K562 (cell line): ENCODE measurements around the gene PTPRU. TPM values are rescaled to one million over a fixed set of nuclear protein-coding genes. Genes with fewer than 3 reads are reported as not detected.

Experiments used
- ATAC-seq: fragments of 200-7000 bp; cut with Tn5 transposase; 3 replicates; pipeline ENCODE4 v1.9.1; 2020; ENCODE audit warnings: moderate library complexity
- BruUV-seq: library from RNA; stranded (reverse); fragments of 400-500 nt; replicated peaks from 2 replicates; lab custom pipeline; 2021; lab: Mats Ljungman, UMichigan
- CTCF ChIA-PET: fragments of 300-600 bp; formaldehyde crosslinking; extraction: SDS; loops from one replicate; lab custom pipeline; 2021; ENCODE audit warnings: low intra/inter-chr PET ratio; lab: Yijun Ruan, JAX
- POLR2A ChIA-PET: fragments of 300-600, 350-650 bp; sonication (Branson Sonifier 250); formaldehyde crosslinking; extraction: SDS; loops from one replicate; lab custom pipeline; 2021; ENCODE audit warnings: antibody characterized with exemption, inconsistent platforms; lab: Yijun Ruan, JAX
- DNase-seq, 4 experiments: peaks; one replicate each; pipeline versions ENCODE4 v3.0.0 to v3.0.0-alpha.2; 2011 to 2018; ENCODE audit warnings: low spot score in 3 of 4, mixed read lengths in 3 of 4; ENCODE audit errors: extremely low read depth in 1 of 4
- FAIRE-seq: peaks from 2 replicates; lab custom pipeline; 2011; peaks lifted over from hg19 to GRCh38; lab: Jason Lieb, UNC
- H2AFZ ChIP-seq: 2 replicates; pipeline ENCODE4 v1.6.0; 2011; ENCODE audit warnings: low read depth, low read length, control low read depth, inconsistent platforms
- H3K27ac ChIP-seq: fragments of 200-600 bp; 3 replicates; pipeline ENCODE4 v1.8.0; 2011; ENCODE audit warnings: low read depth, mild to moderate bottlenecking, control low read depth, inconsistent platforms, low read length, moderate library complexity, mixed read lengths; ENCODE audit errors: extremely low read depth
- H3K27me3 ChIP-seq, 2 experiments: fragments of 300-600 bp in 1 of 2; 2 replicates in 1 of 2; 3 replicates in 1 of 2; pipeline versions ENCODE4 v1.6.0 to v1.8.0; 2011; ENCODE audit warnings: inconsistent platforms in 2 of 2, low read length in 2 of 2, mild to moderate bottlenecking in 1 of 2, mixed read lengths in 1 of 2, moderate library complexity in 1 of 2; ENCODE audit not compliant: control insufficient read depth in 2 of 2, insufficient read depth in 2 of 2
- H3K36me3 ChIP-seq: fragments of 300-600 bp; 3 replicates; pipeline ENCODE4 v1.8.0; 2011; ENCODE audit warnings: mild to moderate bottlenecking, low read length, inconsistent platforms; ENCODE audit not compliant: control insufficient read depth, insufficient read depth
- H3K4me1 ChIP-seq, 2 experiments: fragments of 200-600 bp in 1 of 2; replicated peaks in 1 of 2; 2 replicates in 1 of 2; 3 replicates in 1 of 2; pipeline versions ENCODE4 v1.5.1 to v1.8.0; 2011; ENCODE audit warnings: inconsistent platforms in 2 of 2, low read length in 2 of 2, mild to moderate bottlenecking in 1 of 2, mixed read lengths in 1 of 2, moderate library complexity in 1 of 2; ENCODE audit not compliant: control insufficient read depth in 2 of 2, insufficient read depth in 2 of 2
- H3K4me2 ChIP-seq: 2 replicates; pipeline ENCODE4 v1.6.1; 2011; ENCODE audit warnings: low read length, control low read depth, inconsistent platforms, mixed read lengths; ENCODE audit not compliant: insufficient read depth
- H3K4me3 ChIP-seq: fragments of 200-600 bp; sonication (generic), shearing (Covaris generic); 2 replicates; pipeline ENCODE4 v1.5.1; 2016; ENCODE audit warnings: control low read depth, inconsistent platforms
- H3K79me2 ChIP-seq: fragments of 200-600 bp; 3 replicates; pipeline ENCODE4 v1.8.0; 2011; ENCODE audit warnings: low read length, inconsistent platforms; ENCODE audit not compliant: control insufficient read depth, insufficient read depth
- H3K9ac ChIP-seq, 2 experiments: 2 replicates each; pipeline versions ENCODE4 v1.6.0 to v1.6.1; 2011; ENCODE audit warnings: low read depth in 2 of 2, low read length in 2 of 2, control low read depth in 1 of 2, inconsistent platforms in 1 of 2, mild to moderate bottlenecking in 1 of 2, mixed read lengths in 1 of 2; ENCODE audit not compliant: insufficient read depth in 1 of 2
- H3K9me1 ChIP-seq: one replicate; pipeline ENCODE4 v1.6.0; 2011; ENCODE audit warnings: inconsistent platforms, mild to moderate bottlenecking, low read length, moderate library complexity; ENCODE audit not compliant: control insufficient read depth, insufficient read depth
- H3K9me3 ChIP-seq: replicated peaks from 2 replicates; pipeline ENCODE4 v1.5.1; 2011; ENCODE audit warnings: low read depth, low read length, inconsistent platforms; ENCODE audit not compliant: control insufficient read depth, insufficient read depth
- H4K20me1 ChIP-seq: replicated peaks from 2 replicates; pipeline ENCODE4 v1.6.1; 2011; ENCODE audit warnings: low read length, inconsistent platforms, mixed read lengths; ENCODE audit not compliant: control insufficient read depth, insufficient read depth
- ARID1B ChIP-seq: fragments of 450-650 bp; IDR thresholded peaks from 2 replicates; pipeline ENCODE4 v1.6.1; 2016; ENCODE audit warnings: antibody characterized with exemption, mild to moderate bottlenecking, inconsistent platforms
- BRD9 ChIP-seq: fragments of 450-650 bp; IDR thresholded peaks from 2 replicates; pipeline ENCODE4 v1.6.1; 2018; ENCODE audit warnings: low read depth; ENCODE audit not compliant: partially characterized antibody
- BRF2 ChIP-seq: IDR thresholded peaks from 3 replicates; pipeline ENCODE4 v1.6.1; 2011; ENCODE audit warnings: borderline replicate concordance, mild to moderate bottlenecking; ENCODE audit not compliant: insufficient read length, insufficient read depth
- ETV1 ChIP-seq: fragments of 450-650 bp; conservative IDR thresholded peaks from 2 replicates; pipeline ENCODE4 v1.6.1; 2016; ENCODE audit warnings: missing genetic modification characterization, control low read depth, low read depth, missing compliant biosample characterization
- GABPB1 ChIP-seq: sonication (generic); formaldehyde crosslinking; IDR thresholded peaks from 2 replicates; pipeline ENCODE4 v1.8.0; 2022; ENCODE audit warnings: mild to moderate bottlenecking, missing genetic modification reagents
- HEY1 ChIP-seq: fragments of 250-450 bp; sonication (Bioruptor Pico); IDR thresholded peaks from 2 replicates; pipeline ENCODE4 v1.5.0; 2020; ENCODE audit warnings: mild to moderate bottlenecking, moderate library complexity, borderline replicate concordance
- IRF9 ChIP-seq: fragments of 450-650 bp; IDR thresholded peaks from 2 replicates; pipeline ENCODE4 v1.6.1; 2016; ENCODE audit warnings: missing biosample characterization, missing genetic modification characterization
- JUNB ChIP-seq: fragments of 450-650 bp; formaldehyde crosslinking; conservative IDR thresholded peaks from 2 replicates; pipeline ENCODE4 v1.4.0; 2020; ENCODE audit warnings: mild to moderate bottlenecking
- NCOA6 ChIP-seq: fragments of 450-650 bp; IDR thresholded peaks from 2 replicates; pipeline ENCODE4 v1.6.1; 2017; ENCODE audit warnings: mild to moderate bottlenecking
- SFPQ ChIP-seq: fragments of 200-400 bp; formaldehyde crosslinking; IDR thresholded peaks from 2 replicates; pipeline ENCODE4 v1.6.1; 2017; ENCODE audit warnings: mild to moderate bottlenecking, low read depth, low read length, moderate library complexity
- TAF7 ChIP-seq: fragments of 450-650 bp; IDR thresholded peaks from 2 replicates; pipeline ENCODE4 v1.6.1; 2016; ENCODE audit warnings: missing genetic modification characterization, missing compliant biosample characterization
- ZNF41 ChIP-seq: fragments of 250-450 bp; sonication (Bioruptor Pico); conservative IDR thresholded peaks from 2 replicates; pipeline ENCODE4 v1.4.0; 2020; ENCODE audit warnings: mild to moderate bottlenecking
- ZNF431 ChIP-seq: sonication (generic); formaldehyde crosslinking; IDR thresholded peaks from 2 replicates; pipeline ENCODE4 v1.8.0; 2022; ENCODE audit warnings: mild to moderate bottlenecking, missing genetic modification reagents
- ZNF717 ChIP-seq: fragments of 250-450 bp; sonication (Bioruptor Pico); IDR thresholded peaks from 2 replicates; pipeline ENCODE4 v1.5.0; 2021
- WGBS: fragments of 100-300 bp; shearing (Covaris generic); methylation state at CpG from one replicate; pipeline ENCODE4 v1.1.6; 2016; ENCODE audit warnings: low coverage, mixed read lengths; ENCODE audit not compliant: insufficient coverage; ENCODE audit errors: missing lambda C conversion rate; 5-methylcytosine and 5-hydroxymethylcytosine counted together
- in situ Hi-C: fragments of 300-500 bp; cut with MboI; formaldehyde crosslinking; loops from 4 replicates; pipeline ENCODE4 v1.15.0; 2018; ENCODE audit warnings: inconsistent platforms, mixed read lengths
- intact Hi-C: fragments of 100-400 bp; cut with micrococcal nuclease; formaldehyde crosslinking; loops from 2 replicates; pipeline ENCODE4 v1.14.2; 2022
- polyA plus RNA-seq, 8 experiments: library from polyadenylated mRNA; depleted of rRNA in 4 of 8; stranded (reverse) in 5 of 8; unstranded in 3 of 8; fragments of >200 nt; fragmentation: Nextera tagmentation in 2 of 8; fragmentation: Illumina TruSeq in 1 of 8; extraction: Ambion mirVana in 2 of 8; extraction: Trizol in 1 of 8; gene quantifications; 2 replicates each; pipeline versions ENCODE4 v1.2.1 to v1.2.3, GENCODE V29; 2011 to 2014; ENCODE audit warnings: inconsistent platforms in 1 of 8, missing spikeins in 1 of 8
- total RNA-seq, 7 experiments: library from RNA; depleted of rRNA in 6 of 7; stranded (reverse); fragments of >200 nt in 6 of 7; fragmentation: Illumina TruSeq in 2 of 7; extraction: Trizol in 2 of 7; gene quantifications; 2 replicates each; pipeline versions ENCODE4 v1.2.1 to v1.2.3, GENCODE V29; 2011 to 2021; ENCODE audit warnings: low replicate concordance in 1 of 7

Gene PTPRU
- total and polyA plus RNA-seq, 9 of the 15 experiments (the other 6 are each of a cell fraction or from before 2014, with no cell fraction given) = 0.01 to 2.9 (median 1.0) TPM

- H3K9ac ChIP-seq = no peak overlapping the region
- FAIRE-seq = no peak
- in situ Hi-C loops (no loop called here), intact Hi-C loops (no loop called here)
- TF ChIP-seq TAF7 (tag) = no peak
- TF ChIP-seq BRD9 = no peak
- no peak for TF ChIP-seq ETV1 (tag)
- TF ChIP-seq ZNF431 = no peak
- TF ChIP-seq SFPQ = no peak
- no peak for TF ChIP-seq ZNF41 (CRISPR knock-in tag)
- no peak for TF ChIP-seq ZNF717 (CRISPR knock-in tag)
- TF ChIP-seq NCOA6 = no peak
- no peak for TF ChIP-seq GABPB1
- TF ChIP-seq HEY1 (CRISPR knock-in tag) = no peak
- TF ChIP-seq IRF9 (tag) = no peak
- no peak for TF ChIP-seq JUNB (CRISPR knock-in tag)
- TF ChIP-seq ARID1B = no peak
- TF ChIP-seq BRF2 = no peak
- H3K36me3 ChIP-seq = no peaks in the 10 kb centered on the region
- no peaks in the 10 kb centered on the region for H4K20me1 ChIP-seq
- peaks cover 2 to 16% of the 10 kb centered on the region in 2 experiments; a peak in 2 of 5 replicates for H3K27me3 ChIP-seq
- POLR2A ChIA-PET = no interaction called here
- no peak for ATAC-seq
- DNase-seq = no peak
- H3K4me2 ChIP-seq = no peak overlapping the region
- H3K9me1 ChIP-seq = no peaks in the 10 kb centered on the region
- CTCF ChIA-PET = no interaction called here
- no peaks in the 10 kb centered on the region for H3K79me2 ChIP-seq
- H3K4me1 ChIP-seq = peaks cover 11 to 19% of the 10 kb centered on the region in 2 experiments; a peak in 4 of 5 replicates
- no peaks in the 10 kb centered on the region for H3K9me3 ChIP-seq
- H3K27ac ChIP-seq = no peak overlapping the region
- no peak overlapping the region for H3K4me3 ChIP-seq
- no TSS peak for BruUV-seq
- no peak overlapping the region for H2AFZ ChIP-seq
- 34% methylated on average over 4 of the region's 4 CpGs for WGBS
Observed at GRCh38 chr1:29286194-29286767, 50.0 kb downstream of the PTPRU start.
